SKM-1 treated with dmso at 0.1 percent for 144 hours (cell line): Measurements from ENCODE around the gene SLC12A6.

Experiments used
- DNase-seq: peaks from one replicate; lab custom pipeline; 2025; ENCODE audit not compliant: unreplicated experiment; lab: John Stamatoyannopoulos, UW

SLC12A6 gene

DNA sequence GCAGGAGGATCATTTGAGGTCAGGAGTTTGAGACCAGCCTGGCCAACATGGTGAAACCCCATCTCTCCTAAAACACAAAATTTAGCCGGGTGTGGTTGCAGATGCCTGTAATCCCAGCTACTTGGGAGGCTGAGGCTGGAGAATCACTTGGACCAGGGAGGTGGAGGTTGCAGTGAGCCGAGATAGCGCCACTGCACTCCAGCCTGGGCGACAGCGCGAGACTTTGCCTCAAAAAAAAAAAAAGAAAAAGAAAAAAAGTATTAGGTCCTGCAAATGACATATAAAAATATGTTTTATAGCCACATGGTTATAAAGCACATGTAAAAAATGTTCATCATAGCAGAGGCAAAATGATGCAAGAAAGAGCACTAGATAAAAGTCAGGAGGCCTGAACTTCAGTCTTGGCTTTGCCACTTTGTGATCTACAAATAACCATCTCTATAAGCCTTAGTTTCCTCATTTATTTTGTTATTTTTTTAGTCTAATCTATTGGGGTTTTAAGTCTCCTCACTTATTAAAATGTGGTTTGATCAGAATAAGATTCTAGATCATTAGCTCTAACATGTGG, 4.9 kb downstream of the SLC12A6 start:
- DNase-seq: no peak

DNA sequence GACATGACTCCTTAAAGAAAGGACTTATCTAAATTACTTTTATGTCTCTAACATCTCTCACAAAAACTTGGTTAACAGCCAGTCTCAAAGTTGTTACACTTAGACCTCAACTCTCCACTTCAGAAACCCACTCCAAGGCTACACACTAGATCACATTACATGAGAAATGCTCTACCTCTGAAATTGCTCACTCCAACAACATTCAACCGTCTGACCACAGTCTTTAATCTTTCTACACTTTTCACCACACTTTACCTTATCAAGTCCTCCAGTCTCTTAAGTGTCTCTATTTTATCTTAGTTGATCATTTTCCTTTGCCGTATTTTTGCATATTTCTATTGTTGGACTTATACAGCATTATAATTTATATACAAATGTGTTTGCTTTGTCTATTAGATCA, 5.8 kb downstream of the SLC12A6 start:
- DNase-seq: no peak

DNA sequence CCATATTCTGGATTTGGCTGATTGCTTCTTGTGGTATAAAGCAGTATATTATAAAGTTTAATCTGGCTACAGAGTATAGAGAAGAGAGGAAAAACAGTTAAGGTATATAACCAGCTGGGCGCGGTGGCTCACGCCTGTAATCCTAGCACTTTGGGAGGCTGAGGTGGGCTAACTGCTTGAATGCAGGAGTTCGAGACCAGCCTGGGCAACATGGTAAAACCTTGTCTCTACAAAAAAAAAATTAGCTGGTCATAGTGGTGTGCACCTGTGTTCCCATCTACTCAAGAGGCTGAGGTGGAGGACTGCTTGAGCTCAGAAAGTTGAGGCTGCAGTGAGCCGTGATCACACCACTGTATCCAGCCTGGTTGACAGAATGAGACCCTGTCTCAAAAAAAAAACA, 7.3 kb downstream of the SLC12A6 start:
- DNase-seq: no peak

DNA sequence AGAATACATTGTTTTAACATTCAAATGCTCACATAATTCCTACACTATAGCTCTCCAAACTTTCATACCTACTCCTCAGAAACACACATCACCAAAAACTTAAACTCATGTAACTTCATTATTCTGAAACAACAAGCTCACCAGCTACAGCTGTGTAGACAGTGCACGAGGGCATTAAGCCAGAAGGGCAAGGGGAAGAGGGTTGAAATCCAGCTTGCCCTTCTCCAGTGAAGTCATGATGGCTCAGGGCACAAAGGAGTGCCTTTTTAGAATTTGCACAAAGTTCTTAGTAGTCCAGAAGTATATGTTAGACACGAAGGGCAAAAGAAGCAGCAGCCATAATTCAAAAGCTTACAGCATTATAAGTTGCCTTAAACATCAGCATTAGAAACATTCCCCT, 8.6 kb downstream of the SLC12A6 start:
- DNase-seq: no peak

DNA sequence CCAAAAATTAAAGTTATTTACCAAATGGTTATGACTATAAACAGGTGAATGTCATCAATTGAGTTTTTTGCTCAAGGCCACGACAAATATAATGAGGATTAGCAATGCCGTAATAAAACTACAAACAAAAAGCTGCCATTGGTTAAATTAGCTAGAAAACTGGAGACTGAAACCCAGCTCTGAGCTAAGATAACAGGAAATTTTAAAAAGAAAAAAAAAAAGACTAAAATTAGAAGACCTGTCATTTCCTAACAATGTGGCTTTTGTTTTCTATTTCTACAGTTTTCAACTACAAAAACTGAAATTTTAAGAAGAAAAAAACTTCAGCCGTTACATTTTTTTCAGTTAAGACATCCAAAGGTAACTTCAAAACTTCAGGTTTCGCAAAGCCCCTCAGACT, 9.7 kb downstream of the SLC12A6 start:
- DNase-seq: no peak

DNA sequence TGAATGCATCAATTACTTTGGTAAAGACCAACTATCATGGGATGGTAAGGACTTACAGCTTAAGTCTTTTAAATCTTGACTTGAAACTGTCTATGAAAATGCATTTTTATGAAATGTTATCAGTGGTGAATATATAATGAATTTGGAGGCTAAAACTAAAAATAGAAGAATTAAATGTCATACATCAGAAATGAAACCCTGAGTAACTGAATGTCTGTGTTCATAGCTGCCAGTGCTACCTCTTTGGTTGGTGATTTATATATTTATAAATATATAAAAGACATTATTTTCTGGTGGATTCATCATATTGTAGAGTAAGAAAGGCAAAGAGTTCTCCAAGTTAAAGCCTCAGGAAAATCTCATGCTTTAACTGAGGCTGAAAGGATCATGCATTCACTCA, 12.2 kb downstream of the SLC12A6 start:
- no peak for DNase-seq

DNA sequence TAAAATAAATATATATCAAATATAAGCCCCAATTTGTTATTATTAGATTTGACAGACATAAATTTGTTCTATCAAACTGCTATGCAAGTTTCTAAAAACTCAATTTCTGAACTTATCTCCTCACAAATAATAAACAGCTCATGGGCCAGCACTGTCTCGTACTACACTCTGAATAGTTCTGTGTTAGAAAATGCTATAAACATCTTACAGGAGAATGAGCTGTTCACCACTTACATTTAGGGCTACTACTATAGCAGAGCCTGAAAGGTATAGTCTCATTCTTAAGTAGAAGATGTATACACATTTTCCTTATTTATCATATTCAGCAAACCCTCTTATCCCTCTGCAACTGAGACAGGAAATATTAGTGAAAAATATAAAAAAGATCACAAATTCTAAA, 12.6 kb downstream of the SLC12A6 start:
- DNase-seq: no peak

DNA sequence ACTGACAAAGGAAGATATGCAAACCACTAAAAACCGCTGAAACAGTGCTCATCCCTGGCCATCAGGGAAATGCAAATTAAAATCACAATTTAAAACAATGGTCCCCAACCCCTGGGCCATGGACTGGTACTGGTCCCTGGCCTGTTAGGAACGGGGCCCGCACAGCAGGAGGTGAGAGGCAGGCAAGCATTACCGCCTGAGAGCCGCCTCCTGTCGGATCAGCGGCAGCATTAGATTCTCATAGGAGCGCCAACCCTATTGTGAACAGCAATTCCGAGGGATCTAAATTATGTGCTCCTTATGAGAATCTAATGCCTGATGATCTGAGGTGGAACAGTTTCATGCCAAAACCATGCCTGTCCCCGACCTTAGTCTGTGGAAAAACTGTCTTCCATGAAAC, 14.4 kb downstream of the SLC12A6 start:
- no peak for DNase-seq

DNA sequence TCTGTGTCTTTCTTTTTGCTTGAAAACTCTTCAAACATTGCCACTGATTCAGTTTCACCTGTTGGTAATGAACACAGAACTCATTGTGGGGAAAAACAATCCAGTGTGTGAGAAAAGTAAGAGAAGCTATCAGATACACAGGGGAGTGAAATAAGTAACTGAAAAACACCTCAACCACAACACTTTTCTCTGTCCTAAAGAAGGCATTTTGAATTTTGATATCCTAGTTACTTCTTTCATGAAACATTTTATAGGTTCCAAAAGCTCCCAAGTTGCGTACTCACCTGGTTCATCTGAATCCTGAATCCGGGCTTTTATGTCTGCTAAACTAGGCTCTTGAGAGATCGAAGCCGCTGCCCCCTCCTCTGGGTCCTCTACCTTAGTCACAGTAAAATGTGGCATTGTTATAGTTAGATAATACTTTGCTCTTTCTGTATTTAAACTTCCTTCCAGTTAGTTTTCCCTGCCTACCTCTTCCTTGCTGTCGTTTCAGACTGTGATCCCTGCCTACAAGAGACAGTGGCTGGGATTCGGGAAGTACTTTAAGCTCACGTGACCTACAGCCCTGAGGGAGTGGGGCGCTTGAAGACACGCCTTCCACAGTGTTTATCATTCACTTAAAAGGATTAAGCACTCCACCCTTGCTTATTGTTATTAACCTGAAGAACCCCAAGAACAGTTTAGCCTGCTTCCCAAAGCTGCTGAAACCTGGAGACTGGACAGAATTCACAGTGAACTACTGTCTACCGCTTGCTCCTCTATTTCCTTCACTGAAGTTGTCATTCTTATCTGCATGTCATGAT, 19.1 kb downstream of the SLC12A6 start:
- DNase-seq: peak; percentile 54

DNA sequence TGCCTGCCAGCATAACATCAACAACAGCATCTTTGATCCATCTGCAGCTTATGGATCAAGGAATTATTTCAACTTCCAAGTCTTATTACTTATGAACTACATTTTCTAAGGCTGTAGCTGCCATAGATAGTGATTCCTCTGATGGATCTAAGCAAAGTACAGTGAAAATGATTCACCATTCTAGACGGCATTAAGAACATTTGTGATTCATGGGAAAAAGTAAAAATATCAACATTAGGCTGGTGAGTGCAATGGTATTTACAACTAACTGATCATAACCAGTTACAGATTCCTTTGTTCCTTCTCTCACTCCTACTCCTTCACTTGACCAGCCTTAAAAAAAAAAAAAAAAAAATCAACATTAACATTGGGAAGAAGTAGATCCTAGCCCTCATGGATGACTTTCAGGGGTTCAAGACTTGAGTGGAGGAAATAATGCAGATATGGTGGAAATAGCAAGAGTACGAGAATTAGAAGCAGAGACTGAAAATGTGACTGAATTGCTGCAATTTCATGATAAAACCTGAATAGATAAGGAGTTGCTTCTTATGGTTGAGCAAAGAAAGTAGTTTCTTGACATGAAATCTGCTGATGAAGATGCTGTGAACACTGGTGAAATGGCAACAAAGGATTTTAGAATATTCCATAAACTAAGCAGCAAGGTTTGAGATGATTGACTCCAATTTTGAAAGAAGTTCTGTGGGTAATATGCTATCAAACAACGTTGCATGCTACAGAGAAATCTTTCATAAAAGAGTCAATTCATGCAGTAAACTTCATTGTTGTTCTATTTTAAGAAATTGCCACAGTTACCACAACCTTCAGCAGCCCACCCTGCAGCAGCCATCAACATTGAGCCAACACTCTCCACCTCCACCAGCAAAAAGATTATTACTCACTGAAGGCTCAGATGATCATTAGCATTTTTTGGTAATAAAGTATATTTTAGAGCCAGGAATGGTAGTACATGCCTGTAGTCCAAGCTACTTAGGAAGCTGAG, 22.8 kb downstream of the SLC12A6 start:
- DNase-seq: no peak

DNA sequence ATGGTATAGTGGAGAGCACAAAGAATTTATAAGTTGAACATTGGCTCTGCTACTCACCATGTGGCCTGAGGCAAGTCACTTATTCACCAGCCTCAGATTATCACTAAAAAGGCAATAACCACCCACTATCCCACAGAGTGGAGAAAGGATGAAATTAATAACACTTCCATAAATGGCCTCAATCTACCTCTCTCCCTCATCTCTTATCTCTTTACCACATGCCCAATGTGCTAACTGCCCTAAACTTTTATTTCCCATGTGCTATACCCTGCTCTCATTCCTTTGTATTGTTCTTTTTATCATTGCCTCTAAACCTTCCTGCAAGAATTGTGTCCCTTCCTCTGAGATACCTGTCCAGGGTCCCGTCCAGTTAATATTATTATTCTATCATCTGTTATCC, 26.0 kb downstream of the SLC12A6 start:
- DNase-seq: no peak

DNA sequence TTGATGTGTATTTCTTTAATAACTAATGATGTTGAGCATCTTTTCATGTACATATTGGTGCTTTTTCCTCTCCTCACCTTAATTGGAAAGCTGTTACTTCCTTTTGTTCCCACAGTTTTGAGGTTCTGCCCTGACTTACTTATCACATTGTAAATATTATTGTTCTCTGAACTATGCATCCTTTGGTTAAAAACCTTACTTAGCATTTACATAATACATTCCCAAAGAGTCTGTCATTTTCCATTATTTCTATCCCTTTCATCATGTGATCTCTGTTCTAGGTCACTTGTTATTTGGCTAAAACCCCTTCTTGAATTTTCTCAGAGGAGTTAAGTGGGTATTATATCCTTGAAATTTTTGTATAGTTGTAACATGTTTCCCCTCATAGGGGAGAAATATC, 33.0 kb downstream of the SLC12A6 start:
- DNase-seq: no peak

DNA sequence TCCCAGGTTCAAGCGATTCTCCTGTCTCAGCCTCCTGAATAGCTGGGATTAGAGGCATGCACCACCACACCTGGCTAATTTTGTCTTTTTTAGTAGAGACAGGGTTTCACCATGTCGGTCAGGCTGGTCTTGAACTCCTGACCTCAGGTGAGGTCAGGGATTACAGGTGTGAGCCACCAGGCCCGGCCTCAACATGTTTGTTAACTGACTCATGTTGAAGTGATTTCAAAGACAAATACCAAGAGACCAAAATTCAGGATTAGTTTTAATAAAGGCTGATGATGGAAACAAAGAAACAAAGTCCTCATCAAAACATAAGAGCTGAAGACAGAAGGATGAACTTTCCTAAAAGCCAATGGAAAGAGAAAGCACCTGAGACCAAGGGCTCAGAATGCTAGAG, 36.5 kb downstream of the SLC12A6 start:
- no peak for DNase-seq

DNA sequence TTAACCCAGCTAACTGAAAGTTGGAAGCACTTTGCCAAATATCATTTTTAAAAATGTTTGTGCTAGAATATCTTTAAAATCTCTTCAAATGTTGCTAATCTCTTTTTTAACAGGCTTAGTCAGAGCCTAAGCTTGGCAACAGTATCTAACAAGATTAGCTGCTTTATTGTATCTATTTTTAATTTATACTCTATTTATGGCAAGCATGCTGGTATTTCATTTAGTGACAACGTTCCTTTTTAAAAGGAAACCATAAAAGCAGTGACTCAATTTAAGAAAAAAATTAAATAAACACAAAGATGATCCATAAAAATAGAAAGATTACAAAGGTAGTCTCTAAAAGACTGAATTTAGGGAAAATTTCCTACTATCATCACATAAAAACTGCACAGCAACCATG, 40.5 kb downstream of the SLC12A6 start:
- no peak for DNase-seq

DNA sequence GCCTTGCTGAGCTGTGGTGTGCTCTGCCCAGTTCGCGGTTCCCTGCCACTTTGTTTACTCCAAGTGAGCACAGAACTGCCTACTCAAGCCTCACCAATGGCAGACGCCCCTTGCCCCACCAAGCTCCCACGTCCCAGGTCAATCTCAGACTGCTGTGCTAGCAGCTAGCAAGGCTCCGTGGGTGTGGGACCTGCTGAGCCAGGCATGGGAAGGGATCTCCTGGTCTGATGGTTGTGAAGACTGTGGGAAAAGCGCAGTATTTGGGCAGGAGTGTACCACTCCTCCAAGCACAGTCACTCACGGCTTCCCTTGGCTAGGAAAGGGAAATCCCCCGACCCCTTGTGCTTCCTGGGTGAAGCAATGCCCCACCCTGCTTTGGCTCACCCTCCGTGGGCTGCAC, 45.0 kb downstream of the SLC12A6 start:
- no peak for DNase-seq

DNA sequence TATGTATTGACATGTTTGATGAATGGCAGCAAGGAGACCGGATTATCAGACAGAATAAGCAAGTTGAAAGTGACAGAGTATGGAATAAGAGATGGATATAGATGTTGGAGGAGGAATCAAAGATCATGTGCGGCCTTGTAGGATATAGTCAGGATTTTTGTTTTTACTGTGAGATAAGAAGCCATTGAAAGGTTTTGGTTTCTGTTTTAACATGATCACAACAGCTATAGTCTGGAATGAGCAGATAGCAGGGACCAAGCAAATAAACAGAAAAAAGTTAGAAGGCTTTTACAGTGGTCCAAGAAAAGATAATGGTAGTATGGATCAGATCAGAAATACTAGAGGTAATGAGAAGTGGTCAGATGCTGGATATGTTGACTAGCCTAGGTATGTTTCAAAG, 52.6 kb downstream of the SLC12A6 start:
- DNase-seq: no peak

DNA sequence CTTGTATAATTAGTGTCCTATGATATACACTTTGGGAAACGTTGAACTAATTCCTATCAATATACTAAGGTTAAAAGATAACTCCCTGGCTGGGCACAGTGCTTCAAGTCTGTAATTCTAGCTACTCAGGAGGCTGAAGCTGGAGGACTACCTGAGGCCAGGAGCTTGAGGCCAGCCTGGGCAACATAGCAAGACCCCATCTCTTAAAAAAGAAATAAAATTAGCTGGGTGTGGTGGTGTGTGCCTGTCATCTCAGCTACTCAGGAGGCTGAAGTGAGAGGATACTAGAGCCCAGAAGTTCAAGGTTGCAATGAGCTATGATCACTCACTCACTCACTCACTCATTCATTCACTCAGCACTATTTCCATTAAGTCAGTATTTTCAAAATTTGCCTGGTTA, 55.2 kb downstream of the SLC12A6 start:
- no peak for DNase-seq

DNA sequence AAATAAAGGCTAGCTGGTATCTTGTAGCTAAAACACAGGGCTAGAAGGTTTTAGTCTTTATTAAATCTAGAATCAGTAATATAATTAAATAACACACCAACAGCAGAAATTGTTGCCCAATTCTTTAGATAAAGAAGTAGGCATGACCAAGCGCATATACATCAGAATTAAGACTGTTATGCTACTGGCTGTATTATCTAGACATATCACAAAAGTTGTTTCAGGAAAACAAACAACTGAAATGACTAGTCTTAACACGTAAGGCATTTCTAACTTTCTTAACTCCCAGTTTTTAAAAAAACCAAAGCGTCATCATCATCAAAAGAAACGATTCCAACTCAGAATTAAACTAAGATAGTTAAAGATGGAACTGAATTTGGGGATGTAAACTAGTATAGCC, 57.4 kb downstream of the SLC12A6 start:
- DNase-seq: no peak

DNA sequence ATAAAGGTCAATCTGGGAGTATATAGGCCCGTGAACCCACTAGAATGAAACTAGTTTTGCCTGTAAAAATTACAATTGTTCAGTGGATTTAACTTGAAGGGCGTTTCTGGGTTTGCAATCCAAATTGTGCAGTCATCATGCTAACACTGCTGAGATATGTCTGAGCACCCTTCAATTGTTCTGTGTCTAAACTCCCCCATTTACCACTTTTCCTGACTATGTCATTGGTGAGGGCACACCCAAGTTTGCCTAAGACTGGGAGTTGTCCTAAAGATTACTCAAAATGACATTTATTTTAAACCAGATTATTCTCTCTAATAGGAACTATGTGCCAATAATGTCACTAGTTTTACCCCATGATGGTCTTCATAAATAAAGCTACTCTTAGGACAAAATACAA, 58.2 kb downstream of the SLC12A6 start:
- no peak for DNase-seq

DNA sequence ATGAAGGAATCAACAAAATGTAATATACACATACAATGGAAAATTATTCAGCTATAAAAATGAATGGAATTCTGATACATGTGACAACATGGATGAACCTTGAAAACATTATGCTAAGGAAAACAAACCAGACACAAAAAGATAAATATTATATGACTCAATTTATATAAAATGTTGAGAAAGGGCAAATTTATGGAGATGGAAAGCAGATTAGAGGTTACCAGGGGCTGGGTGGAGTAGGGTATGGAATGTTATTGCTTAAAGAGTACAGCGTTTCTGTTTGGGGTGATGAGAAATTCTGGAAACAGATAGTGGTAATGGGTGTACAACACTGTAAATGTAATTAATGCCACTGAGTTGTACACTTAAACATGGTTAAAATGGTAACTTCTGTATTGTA, 61.9 kb downstream of the SLC12A6 start:
- no peak for DNase-seq

DNA sequence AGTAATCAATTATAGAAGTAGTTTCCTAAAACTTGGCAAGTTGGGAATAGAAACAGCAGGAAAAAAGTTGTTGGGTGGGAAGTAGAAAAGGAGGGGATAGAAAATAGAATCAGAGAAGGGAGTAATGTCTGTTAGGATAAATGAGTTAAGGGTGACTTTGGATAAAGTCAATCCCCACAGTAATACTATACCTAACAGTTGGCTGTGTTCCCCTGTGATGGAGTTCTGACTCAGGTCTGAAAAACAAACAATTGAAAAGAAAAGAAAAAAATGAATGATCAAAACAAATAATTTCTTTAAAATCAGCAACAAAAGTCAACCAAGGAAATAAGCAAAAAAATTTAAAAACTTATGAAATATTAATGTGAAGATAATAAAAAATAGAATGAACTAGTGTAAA, 62.4 kb downstream of the SLC12A6 start:
- no peak for DNase-seq

DNA sequence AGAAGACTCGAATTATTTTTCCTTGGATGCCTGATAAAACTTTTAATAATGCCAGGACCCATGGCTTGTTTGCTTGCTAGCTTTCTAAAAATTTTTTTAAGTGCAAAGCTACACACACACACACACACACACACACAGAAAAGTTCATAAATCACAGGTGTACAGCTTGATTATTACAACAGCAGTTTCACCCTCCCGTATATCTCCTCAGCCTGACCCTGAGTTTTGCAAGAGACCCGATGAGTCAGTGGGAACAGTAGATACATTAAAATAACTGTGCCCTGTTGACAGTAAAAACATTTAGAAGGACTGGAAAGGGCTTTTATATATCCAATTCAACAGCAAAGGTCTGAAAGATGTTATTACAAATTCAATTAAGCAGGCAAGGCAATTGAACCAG, 66.1 kb downstream of the SLC12A6 start:
- DNase-seq: no peak
